HG02798 (cell line): ENCODE data around the gene USP4.

Experiments
- ATAC-seq: cut with Tn5 transposase; IDR thresholded peaks from one replicate; pipeline ENCODE4 v1.9.1; 2021; ENCODE audit warnings: mild to moderate bottlenecking; ENCODE audit not compliant: unreplicated experiment, poor library complexity

Gene USP4

GRCh38 chr3:49298511-49298910 lies 41.3 kb downstream of the USP4 start:
- ATAC-seq = no peak

DNA sequence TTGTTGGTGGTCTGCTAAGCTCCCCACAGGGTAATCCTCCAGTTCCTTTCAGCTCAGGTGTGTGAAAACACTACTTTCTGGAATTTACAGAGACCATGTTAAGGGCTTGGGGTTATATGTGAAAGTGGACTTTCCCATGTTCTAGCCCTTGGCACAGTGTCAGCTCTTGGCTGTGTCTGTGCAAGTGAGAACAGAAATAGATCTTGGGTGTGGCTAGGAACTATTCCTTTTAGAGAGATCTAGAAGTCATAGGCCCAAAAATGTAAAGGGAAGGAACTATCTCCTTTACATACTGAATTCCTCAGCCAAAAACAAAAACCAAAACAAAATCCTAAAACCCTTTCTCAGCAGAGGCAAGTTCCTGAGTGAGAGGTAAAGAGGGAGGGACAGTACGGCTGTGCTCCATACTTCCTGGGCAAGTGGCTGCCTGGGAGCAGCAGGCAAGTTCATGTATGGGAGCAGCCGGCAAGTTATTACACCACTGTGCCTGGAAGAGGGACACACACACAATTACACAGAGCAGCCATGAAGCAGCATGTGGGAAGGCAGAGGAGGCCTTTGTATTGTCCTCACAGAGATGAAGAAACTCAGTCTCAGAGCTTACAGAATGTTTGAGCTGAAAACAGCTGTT lies 43.0 kb downstream of the USP4 start:
- ATAC-seq = no peak

DNA sequence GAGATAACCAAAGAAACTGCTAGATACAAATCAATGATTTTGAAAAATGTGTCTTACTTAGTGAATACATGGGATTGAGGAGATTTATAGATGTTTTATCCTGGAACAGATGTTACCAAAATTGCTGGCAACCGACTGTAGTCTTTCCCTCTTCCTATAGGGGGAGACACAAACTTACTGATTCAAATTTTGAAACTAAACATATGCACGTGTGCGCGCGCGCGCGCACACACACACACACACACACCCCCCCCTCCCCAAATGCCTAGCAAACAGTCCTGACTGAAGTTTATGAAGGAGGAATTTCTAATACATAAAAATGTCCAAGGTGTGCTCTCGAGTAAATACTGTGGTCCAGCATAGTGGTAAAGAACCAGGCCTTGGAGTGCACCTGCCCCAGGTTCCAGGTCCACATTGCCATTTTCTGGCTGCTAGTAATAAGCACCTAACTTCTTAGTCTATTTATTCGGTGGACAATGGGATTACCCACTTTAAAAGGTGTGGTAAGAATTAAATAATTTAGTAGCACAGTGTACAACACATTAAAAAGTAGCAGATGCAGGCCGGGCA lies 44.3 kb downstream of the USP4 start:
- ATAC-seq = no peak

- no peak for ATAC-seq
These were observed 45.5 kb downstream of the USP4 start for GRCh38 chr3:49294343-49294742.

GRCh38 chr3:49283997-49284396 lies 55.9 kb downstream of the USP4 start:
- ATAC-seq = no peak

GRCh38 chr3:49279376-49279775 lies 60.5 kb downstream of the USP4 start:
- ATAC-seq = no peak

DNA sequence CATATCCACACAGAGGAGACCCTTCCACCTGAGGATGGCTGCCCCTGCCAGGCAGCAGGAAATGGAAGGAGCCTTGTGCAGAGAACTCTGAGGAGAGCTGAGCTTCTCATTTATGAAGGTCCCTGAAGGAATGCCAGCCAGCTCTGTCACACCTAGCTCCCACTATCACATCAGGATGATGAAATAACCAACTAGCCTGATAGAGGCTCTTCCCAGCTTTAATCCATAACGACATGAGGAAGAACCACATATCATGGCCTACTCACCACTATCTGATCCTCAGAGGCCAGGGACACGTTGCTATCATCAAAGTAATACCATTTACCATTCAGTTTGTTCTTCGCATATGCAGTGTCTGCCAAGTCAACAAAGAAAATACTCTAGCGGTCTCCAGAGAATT lies 61.3 kb downstream of the USP4 start:
- ATAC-seq = no peak

DNA sequence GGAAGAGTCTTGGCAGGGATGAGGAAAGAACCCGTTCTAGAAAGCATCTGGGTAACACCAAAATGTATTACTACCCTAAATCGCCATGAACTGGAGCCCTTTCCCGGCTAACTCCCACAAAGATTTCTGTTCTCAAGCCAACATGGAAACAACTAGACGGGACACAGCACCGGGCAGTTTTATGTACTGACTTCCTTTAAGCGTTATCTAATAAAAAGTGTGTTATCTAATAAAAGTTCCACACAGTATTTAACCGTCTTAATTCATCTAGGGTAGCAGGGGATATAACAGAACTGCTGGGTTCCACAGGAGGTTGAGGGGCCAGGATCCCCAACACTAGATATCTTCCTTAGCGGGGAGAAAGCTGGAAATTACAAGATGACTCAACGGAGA lies 62.5 kb downstream of the USP4 start:
- ATAC-seq = no peak

DNA sequence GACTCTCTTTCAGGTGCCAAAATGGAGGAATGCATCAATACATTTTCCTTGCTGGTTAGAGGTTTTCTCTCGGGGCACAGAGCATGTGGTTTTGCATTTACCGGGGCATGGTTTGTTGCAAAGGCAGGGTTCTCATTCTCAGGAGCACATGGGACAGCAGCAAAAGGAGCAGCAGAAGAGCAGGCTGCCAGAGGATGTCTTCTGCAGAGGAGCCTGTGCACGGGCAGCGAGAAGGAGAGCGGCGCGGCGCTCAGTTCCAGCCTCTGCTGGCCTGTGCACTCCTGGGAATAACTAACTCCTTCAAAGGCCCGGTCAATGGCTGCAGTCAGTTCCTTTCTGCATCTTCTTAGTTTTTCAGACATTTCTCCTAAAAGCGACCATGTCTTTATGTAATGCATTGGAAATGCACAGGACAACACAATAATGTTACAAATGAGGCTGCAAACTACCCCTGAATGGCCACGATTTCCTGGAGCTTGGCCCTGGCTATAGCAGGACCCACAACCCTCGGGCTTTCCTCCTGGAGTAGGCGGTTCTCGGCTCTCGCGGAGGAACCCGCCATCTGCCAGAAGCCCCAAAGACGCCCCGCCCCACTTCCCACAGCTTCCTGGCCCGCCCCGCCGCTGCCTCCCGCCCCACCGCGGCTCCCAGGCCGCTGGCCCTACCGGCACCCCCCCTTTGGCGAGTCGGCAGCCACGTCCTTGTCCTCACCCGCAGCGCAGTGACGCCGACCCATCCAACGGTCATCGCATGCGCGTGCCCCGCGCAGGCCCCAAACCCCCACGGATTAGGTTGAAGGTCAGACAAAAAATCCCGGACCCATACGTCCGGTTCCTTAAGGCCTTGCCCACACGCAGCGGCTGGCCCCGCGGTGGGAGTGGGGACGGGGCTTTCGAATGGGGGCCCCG lies 63.1 kb downstream of the USP4 start, which contains the start of gene C3orf62:
Gene C3orf62 (minus strand): TSS at position 758 of the 908 bp plus-strand sequence. CDS start 360 bp downstream, at position 398.
- peak; percentile 68 for ATAC-seq

GRCh38 chr3:49273825-49274532 lies 65.9 kb downstream of the USP4 start:
- ATAC-seq = no peak

GRCh38 chr3:49271047-49271446 lies 68.8 kb downstream of the USP4 start:
- no peak for ATAC-seq

- no peak for ATAC-seq
These were observed 69.7 kb downstream of the USP4 start for GRCh38 chr3:49270156-49270500.

DNA sequence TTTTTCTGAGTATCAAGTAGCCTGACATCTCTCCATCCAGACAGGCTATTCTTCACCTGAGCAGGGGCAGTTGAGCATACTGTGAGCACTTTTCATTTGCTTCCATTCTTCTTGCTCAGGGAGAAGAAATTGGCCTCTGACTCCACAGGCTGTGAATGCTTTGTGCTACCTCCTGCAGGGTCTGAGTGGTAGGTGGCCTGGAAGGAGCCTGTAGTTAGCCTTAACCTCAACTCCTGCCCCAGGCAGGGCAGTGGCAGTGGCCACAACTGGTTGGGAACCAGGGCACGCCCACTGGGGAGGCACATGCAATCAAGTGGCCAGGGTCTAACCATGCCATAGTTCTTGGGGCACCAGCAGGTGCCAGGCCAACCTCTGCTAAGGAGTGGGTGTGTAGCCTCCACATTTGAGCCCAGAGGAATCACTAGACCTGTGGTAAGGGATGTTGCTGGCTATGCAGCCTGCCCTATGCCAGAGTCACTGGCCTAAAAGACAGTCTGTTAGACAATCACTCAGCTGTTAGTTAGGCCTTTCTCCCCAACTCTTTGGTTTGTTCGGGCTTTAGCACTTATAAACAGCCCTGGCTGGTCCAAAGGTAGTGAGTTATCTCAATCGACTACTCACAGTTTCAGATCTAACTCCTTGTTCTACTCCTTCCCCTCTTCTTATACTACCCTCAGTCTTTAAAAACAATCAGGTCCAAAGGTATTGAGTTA lies 70.3 kb downstream of the USP4 start:
- no peak for ATAC-seq

- ATAC-seq = no peak
These were observed 73.3 kb downstream of the USP4 start for GRCh38 chr3:49266410-49267095.

GRCh38 chr3:49265661-49266386 lies 74.0 kb downstream of the USP4 start:
- no peak for ATAC-seq

DNA sequence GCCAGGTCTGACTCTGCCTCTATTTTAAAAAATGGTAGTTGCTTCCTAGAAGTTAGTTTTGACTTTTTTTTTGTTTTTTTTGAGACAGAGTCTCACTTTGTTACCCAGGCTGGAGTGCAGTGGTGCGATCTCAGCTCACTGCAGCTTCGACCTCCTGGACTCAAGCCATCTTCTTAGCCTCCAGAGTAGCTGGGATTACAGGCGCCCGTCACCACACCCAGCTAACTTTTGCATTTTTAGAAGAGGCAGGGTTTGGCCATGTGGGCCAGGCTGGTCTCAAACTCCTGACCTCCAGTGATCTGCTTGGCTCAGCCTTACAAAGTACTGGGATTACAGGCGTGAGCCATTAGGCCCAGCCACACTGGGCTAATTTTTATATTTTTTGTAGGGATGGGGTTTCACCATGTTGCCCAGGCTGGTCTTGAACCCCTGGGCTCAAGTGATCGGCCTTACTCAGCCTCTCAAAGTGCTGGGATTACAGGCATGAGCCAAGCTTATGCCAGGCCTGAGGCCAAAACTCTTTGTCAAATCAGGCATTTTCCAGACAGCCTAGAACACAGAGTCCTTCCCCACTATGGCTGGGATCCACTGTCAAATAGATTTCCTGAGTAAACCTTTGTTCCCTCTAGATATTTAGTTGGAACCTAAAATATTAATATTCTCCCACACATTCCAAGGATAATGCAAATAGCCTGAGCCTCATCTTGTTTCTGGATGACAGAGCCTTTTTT lies 76.5 kb downstream of the USP4 start:
- no peak for ATAC-seq

DNA sequence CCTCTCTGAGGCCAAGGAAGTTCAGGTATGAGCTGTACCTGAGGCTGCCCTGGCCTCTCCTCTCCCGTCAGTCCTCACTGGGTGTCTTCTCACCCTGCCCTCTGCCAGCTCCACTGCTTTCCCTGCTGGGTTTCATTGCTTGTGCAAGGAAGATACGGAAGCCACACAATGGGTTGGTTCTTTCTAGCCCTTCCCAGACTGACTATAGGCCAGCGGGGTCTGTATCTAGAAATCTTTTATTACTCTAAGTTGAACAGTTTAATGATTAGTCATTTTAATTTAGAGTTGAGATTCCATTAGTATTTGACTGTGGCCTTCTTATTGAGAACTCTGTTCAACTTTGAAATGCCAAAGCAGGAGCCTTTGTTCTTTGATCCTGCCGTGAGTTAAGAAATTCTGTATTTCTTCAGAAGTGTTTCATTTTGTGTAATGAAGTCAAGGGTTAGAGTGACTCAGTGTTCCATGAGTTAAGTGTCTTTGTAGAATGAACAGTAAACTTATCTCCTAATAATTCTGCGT lies 79.0 kb downstream of the USP4 start:
- no peak for ATAC-seq

DNA sequence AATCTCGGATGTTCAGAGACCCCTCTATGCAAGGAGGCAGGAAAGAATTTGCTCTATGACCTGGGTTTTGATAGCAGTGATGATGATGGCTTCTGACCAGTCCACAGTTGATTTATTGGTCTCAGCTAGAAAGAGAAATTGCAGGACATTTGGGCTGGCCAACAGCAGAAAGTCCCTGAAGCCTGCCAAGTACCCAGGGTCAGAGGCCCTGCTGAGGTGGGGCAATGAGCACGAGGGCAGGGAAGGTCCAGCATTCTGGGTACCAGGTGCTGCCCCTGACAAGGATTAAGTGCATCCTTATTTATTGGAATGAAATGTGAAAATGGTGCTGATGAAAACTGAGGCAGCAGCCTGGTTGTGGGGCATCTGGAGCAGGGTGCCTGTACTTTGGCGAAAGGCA lies 82.7 kb downstream of the USP4 start:
- ATAC-seq = no peak
